Tibial artery (tissue), 4 donors: Measurements from ENCODE around the gene ASB6.
A peak's percentile ranks its signal among the peaks of the same experiment; 100 is the strongest.

Source experiments
- DNase-seq, 2 donors: peaks; one replicate each; pipeline ENCODE4 v3.0.0-alpha.2; 2019
- H3K27ac ChIP-seq, 2 donors: fragments of 200-600 bp; sonication (generic) in 1 of 2; 1 replicate in 1 of 2; 2 replicates in 1 of 2; pipeline ENCODE4 v1.5.1; 2018 to 2019; ENCODE audit warnings: mild to moderate bottlenecking in 1 of 2
- H3K27me3 ChIP-seq, 2 donors: fragments of 200-600 bp; sonication (generic) in 1 of 2; one replicate each; pipeline versions ENCODE4 v1.5.1 to v1.6.0; 2016 to 2019
- H3K36me3 ChIP-seq, 3 donors: fragments of 200-600 bp; sonication (generic) in 2 of 3; one replicate each; pipeline ENCODE4 v1.5.1; 2016 to 2019; ENCODE audit warnings: mild to moderate bottlenecking in 2 of 3
- H3K4me1 ChIP-seq, 4 donors: fragments of 200-600 bp; sonication (generic) in 2 of 4; 1 replicate in 3 of 4; 2 replicates in 1 of 4; pipeline ENCODE4 v1.5.1; 2016 to 2019
- H3K4me3 ChIP-seq, 2 donors: fragments of 200-600 bp; sonication (generic) in 1 of 2; 1 replicate in 1 of 2; 2 replicates in 1 of 2; pipeline ENCODE4 v1.5.1; 2018 to 2019; ENCODE audit warnings: mild to moderate bottlenecking in 2 of 2
- H3K9me3 ChIP-seq, 3 donors: fragments of 200-600 bp; sonication (generic) in 1 of 3; one replicate each; pipeline ENCODE4 v1.5.1; 2016 to 2019
- CTCF ChIP-seq, 2 experiments: fragments of 200-600 bp in 1 of 2; fragments of 450-650 bp in 1 of 2; IDR thresholded peaks; one replicate each; pipeline ENCODE4 v1.5.1; 2017 to 2019; ENCODE audit warnings: antibody characterized with exemption in 2 of 2, mild to moderate bottlenecking in 1 of 2, moderate library complexity in 1 of 2
- intact Hi-C: fragments of 100-400 bp; cut with DNase I; formaldehyde crosslinking; loops from one replicate; pipeline ENCODE4 v1.15.0; 2023; ENCODE audit warnings: low total_unique reads

The ASB6 gene

GRCh38 chr9:129604056-129604765, 37.7 kb downstream of the ASB6 start:
- no peak for DNase-seq
- no peak overlapping the region for H3K4me3 ChIP-seq
- intact Hi-C loops = loop anchor here (10.0 kb wide), 1 partner anchor 289 kb away; no protein-coding TSS in a partner anchor
- no peak overlapping the region for H3K27ac ChIP-seq
- peaks cover 0 to 26% (median 24%) of the 10 kb centered on the region in 4 donors for H3K4me1 ChIP-seq
- no peaks in the 10 kb centered on the region for H3K36me3 ChIP-seq
- H3K27me3 ChIP-seq = no peaks in the 10 kb centered on the region
- no peak for TF ChIP-seq CTCF (IDR thresholded peaks at IDR 0.05)
- no peaks in the 10 kb centered on the region for H3K9me3 ChIP-seq

DNA sequence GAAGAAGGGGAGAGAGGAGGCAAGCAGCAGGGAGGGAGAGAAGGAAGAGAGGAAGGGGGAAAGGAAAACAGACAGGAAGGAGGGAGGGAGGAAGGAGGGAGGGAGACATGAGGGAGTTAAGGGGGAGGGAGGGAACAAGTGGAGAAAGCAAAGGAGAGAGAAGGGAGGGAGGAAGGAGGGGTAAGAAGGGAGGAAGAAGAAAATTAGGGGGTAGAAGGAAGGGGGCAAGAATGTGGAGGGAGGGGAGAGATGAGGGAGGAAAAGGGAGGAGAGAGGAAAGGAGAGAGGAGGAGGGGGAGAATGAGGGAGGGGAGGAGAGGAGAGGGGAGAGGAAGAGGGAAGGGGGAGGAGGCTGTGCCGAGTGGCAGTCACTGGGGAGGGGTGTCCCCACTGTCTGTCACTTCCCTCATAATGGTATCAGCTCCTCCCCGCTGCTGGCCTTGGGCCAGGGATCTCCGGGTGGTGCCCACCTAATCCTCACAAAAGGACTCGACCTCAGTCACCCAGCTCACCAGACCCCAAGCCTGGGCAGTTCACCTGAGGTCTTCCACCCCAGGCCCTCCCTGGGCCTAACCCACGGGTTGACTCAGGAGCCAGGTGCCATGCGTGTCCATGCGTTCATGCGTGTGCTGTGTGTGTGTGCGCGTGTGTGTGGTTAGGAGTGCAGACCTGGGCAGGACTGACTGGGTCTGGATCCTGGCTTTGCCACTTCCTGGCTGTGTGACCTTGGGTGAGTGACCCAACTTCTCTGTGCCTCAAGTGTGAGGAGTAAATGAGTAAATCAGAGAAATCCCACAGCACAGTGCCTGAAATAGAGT, 39.1 kb downstream of the ASB6 start:
- H3K9me3 ChIP-seq = no peaks in the 10 kb centered on the region
- no peak overlapping the region for H3K27ac ChIP-seq
- intact Hi-C loops = loop anchor here (10.0 kb wide), 1 partner anchor 288 kb away; no protein-coding TSS in a partner anchor
- no peaks in the 10 kb centered on the region for H3K27me3 ChIP-seq
- TF ChIP-seq CTCF (IDR thresholded peaks at IDR 0.05) = no peak
- no peak for DNase-seq
- H3K36me3 ChIP-seq = no peaks in the 10 kb centered on the region
- no peak overlapping the region for H3K4me3 ChIP-seq
- H3K4me1 ChIP-seq = peaks cover 0 to 17% (median 14%) of the 10 kb centered on the region in 4 donors

DNA sequence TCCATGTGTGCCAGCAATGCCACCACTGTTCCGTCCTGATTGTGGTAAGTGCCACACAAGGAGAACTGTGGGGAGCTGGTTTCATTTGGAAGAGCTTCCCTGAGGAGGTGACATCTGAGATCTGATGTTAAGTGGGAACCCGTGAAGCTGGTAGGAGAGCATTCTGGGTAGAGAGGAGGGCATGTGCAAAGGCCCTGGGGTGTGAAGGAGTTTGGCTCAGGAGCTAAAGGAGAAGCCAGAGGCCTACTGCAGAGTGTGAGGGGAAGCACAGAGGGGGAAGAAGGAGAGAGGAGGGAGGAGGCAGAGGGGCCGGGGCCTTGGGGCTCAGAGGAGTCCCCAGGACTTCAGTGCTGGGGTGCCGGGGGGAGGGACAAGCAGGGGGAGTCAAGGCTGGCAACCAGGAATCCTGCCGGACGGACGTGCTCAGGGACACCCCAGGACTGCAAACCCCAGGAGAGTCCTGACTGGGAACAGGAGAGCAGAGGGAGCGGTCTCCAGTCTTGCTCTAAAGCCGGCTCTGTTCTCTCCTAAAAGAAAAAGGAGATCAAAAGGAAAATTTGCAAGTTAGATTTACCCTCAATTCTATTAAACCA, 40.8 kb downstream of the ASB6 start:
- no peak overlapping the region for H3K27ac ChIP-seq
- peaks cover 0 to 23% (median 13%) of the 10 kb centered on the region in 4 donors for H3K4me1 ChIP-seq
- no peaks in the 10 kb centered on the region for H3K36me3 ChIP-seq
- no peak for DNase-seq
- H3K27me3 ChIP-seq = no peaks in the 10 kb centered on the region
- no peaks in the 10 kb centered on the region for H3K9me3 ChIP-seq
- H3K4me3 ChIP-seq = no peak overlapping the region
- intact Hi-C loops = loop anchor here (10.0 kb wide), 1 partner anchor 286 kb away; no protein-coding TSS in a partner anchor
- TF ChIP-seq CTCF (IDR thresholded peaks at IDR 0.05) = no peak

DNA sequence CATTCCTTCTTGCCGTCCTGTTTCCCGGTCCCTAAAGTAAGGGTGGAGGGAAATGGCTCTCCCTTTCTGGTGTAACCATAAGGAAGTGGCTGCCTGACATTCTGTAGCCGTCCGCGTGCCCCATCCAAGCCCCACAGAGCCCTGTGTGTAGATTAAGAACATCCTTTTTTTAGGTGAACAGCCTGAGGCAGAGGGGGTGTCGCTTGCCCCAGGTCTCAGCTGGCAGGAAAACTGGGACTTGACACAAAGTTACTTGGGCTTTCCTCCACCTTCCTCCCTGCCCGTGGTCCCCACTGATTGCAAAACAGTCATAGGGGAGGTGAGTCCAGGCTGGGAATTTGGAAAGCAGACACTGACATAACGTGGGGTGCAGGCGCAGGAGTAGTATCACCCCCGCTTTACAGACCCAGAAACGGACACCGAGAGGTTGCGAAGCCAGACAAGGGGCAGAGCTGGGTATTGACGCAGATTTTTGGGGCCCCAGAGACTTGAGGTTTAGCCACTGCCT, 43.8 kb downstream of the ASB6 start:
- DNase-seq = no peak
- Histone ChIP-seq H3K36me3 (no peaks in the 10 kb centered on the region), H3K4me1 (peaks cover 0 to 24% (median 13%) of the 10 kb centered on the region in 4 donors), H3K4me3 (peak overlapping the region in 1 of 2 donors; percentile 56), H3K9me3 (no peaks in the 10 kb centered on the region), H3K27me3 (no peaks in the 10 kb centered on the region), H3K27ac (peak overlapping the region; percentile 88 to 89)
- intact Hi-C loops = no loop called here
- no peak for TF ChIP-seq CTCF (IDR thresholded peaks at IDR 0.05)

- no peaks in the 10 kb centered on the region for H3K27me3 ChIP-seq
- H3K4me3 ChIP-seq = peak overlapping the region; percentile 47 to 56
- H3K9me3 ChIP-seq = no peaks in the 10 kb centered on the region
- peaks cover 0 to 24% (median 13%) of the 10 kb centered on the region in 4 donors for H3K4me1 ChIP-seq
- peak in 1 of 2 donors; percentile 84 for DNase-seq
- intact Hi-C loops = no loop called here
- H3K27ac ChIP-seq = peak overlapping the region; percentile 88 to 89
- no peaks in the 10 kb centered on the region for H3K36me3 ChIP-seq
- TF ChIP-seq CTCF (IDR thresholded peaks at IDR 0.05) = no peak
Observed at GRCh38 chr9:129597355-129598088, 44.4 kb downstream of the ASB6 start.
